ENCODE measurements around the gene PDE6B.
"Not testable (repeated sequence)": the region's sequence is repeated elsewhere in the genome, so short reads cannot be mapped to it uniquely, and the experiment has no call there.

- TF ChIP-seq CTCF (IDR thresholded peaks at IDR 0.05 in 4 of 5, conservative IDR thresholded peaks at IDR 0.05 in 1 of 5); POLR2A (IDR thresholded peaks at IDR 0.05): not testable (repeated sequence)
Observed at GRCh38 chr4:642366-642765, 17.0 kb downstream of the PDE6B start.

All from gastrocnemius medialis (tissue), 4 donors.